GM12878 (cell line): ENCODE results near the gene XDH. TPM values are rescaled to one million over a fixed set of nuclear protein-coding genes. Genes with fewer than 3 reads are reported as not detected.

Experiments
- ATAC-seq: fragments of 200-7000 bp; cut with Tn5 transposase; 3 replicates; pipeline ENCODE4 v1.9.1; 2020; ENCODE audit warnings: mild to moderate bottlenecking, moderate library complexity
- BruUV-seq: library from RNA; stranded (reverse); fragments of 400-500 nt; replicated peaks from 2 replicates; lab custom pipeline; 2021; lab: Mats Ljungman, UMichigan
- CTCF ChIA-PET: fragments of 300-600 bp; sonication (Branson Sonifier 250); formaldehyde crosslinking; extraction: SDS; loops from one replicate; lab custom pipeline; 2021; ENCODE audit warnings: inconsistent platforms; lab: Yijun Ruan, JAX
- POLR2A ChIA-PET: fragments of 350-600 bp; formaldehyde crosslinking; extraction: SDS; loops from one replicate; lab custom pipeline; 2021; ENCODE audit warnings: inconsistent platforms; lab: Charles Lee
- RAD21 ChIA-PET: fragments of 300-600 bp; sonication (Branson Sonifier 250); formaldehyde crosslinking; loops from one replicate; lab custom pipeline; 2023; ENCODE audit warnings: antibody characterized with exemption; ENCODE audit not compliant: unreplicated experiment; lab: Charles Lee
- SMC1A ChIA-PET: fragments of 300-600 bp; sonication (Branson Sonifier 250); formaldehyde crosslinking; loops from one replicate; lab custom pipeline; 2023; ENCODE audit not compliant: unreplicated experiment, uncharacterized antibody; lab: Charles Lee
- DNase-seq: peaks from one replicate; pipeline ENCODE4 v3.0.0-alpha.2; 2011; ENCODE audit warnings: low read depth, low spot score
- FAIRE-seq: peaks from 3 replicates; lab custom pipeline; 2011; peaks lifted over from hg19 to GRCh38; lab: Jason Lieb, UNC
- H2AFZ ChIP-seq: 2 replicates; pipeline ENCODE4 v1.6.0; 2011; ENCODE audit warnings: low read depth, low read length, control low read depth; ENCODE audit not compliant: control insufficient read depth
- H3K27ac ChIP-seq: 2 replicates; pipeline ENCODE4 v1.5.1; 2011; ENCODE audit warnings: control low read depth; ENCODE audit not compliant: control insufficient read depth, insufficient read depth
- H3K27me3 ChIP-seq, 2 experiments: replicated peaks in 1 of 2; 2 replicates each; pipeline versions ENCODE4 v1.6.0 to v1.6.1; 2011; ENCODE audit warnings: low read length in 1 of 2; ENCODE audit not compliant: control insufficient read depth in 2 of 2, insufficient read depth in 2 of 2
- H3K36me3 ChIP-seq, 2 experiments: 2 replicates each; pipeline ENCODE4 v1.5.1; 2011; ENCODE audit warnings: low read length in 1 of 2; ENCODE audit not compliant: control insufficient read depth in 2 of 2, insufficient read depth in 2 of 2
- H3K4me1 ChIP-seq: 2 replicates; pipeline ENCODE4 v1.6.1; 2011; ENCODE audit warnings: mild to moderate bottlenecking, low read length, moderate library complexity, mixed read lengths; ENCODE audit not compliant: control insufficient read depth, insufficient read depth
- H3K4me2 ChIP-seq: 2 replicates; pipeline ENCODE4 v1.6.0; 2011; ENCODE audit warnings: control low read depth; ENCODE audit not compliant: control insufficient read depth, insufficient read depth
- H3K4me3 ChIP-seq: fragments of 200-600 bp; sonication (generic); 2 replicates; pipeline ENCODE4 v1.5.1; 2016
- H3K79me2 ChIP-seq: 2 replicates; pipeline ENCODE4 v1.6.0; 2011; ENCODE audit warnings: low read length; ENCODE audit not compliant: control insufficient read depth, insufficient read depth
- H3K9ac ChIP-seq: 2 replicates; pipeline ENCODE4 v1.8.0; 2011; ENCODE audit warnings: low read length, control low read depth, mixed read lengths; ENCODE audit not compliant: control insufficient read depth, insufficient read depth
- H3K9me3 ChIP-seq: replicated peaks from 3 replicates; pipeline ENCODE4 v1.5.1; 2011; ENCODE audit warnings: mild to moderate bottlenecking, low read length; ENCODE audit not compliant: control insufficient read depth, insufficient read depth
- H4K20me1 ChIP-seq: 2 replicates; pipeline ENCODE4 v1.6.0; 2011; ENCODE audit not compliant: control insufficient read depth, insufficient read depth
- ETV6 ChIP-seq, 2 experiments: fragments of 450-650 bp in 1 of 2; IDR thresholded peaks in 1 of 2; conservative IDR thresholded peaks in 1 of 2; 2 replicates each; pipeline ENCODE4 v1.6.1; 2014; ENCODE audit warnings: antibody characterized with exemption in 1 of 2, borderline replicate concordance in 1 of 2, low read depth in 1 of 2, mild to moderate bottlenecking in 1 of 2, moderate library complexity in 1 of 2
- IKZF2 ChIP-seq, 2 experiments: fragments of 450-650 bp; IDR thresholded peaks; 2 replicates each; pipeline ENCODE4 v1.6.1; 2017; ENCODE audit warnings: mild to moderate bottlenecking in 2 of 2, moderate library complexity in 2 of 2
- MTA3 ChIP-seq: IDR thresholded peaks from 2 replicates; pipeline ENCODE4 v1.6.1; 2012; ENCODE audit warnings: low read length, inconsistent platforms, borderline replicate concordance
- PML ChIP-seq: IDR thresholded peaks from 2 replicates; pipeline ENCODE4 v1.6.1; 2012; ENCODE audit warnings: low read length, inconsistent platforms
- RUNX3 ChIP-seq: IDR thresholded peaks from 2 replicates; pipeline ENCODE4 v1.6.1; 2012; ENCODE audit warnings: low read length, inconsistent platforms
- ZNF274 ChIP-seq: IDR thresholded peaks from one replicate; pipeline ENCODE4 v1.8.0; 2011; ENCODE audit not compliant: insufficient read length, insufficient read depth
- ZNF622 ChIP-seq: fragments of 450-650 bp; IDR thresholded peaks from 2 replicates; pipeline ENCODE4 v1.6.1; 2017; ENCODE audit warnings: mild to moderate bottlenecking, inconsistent platforms
- WGBS: methylation state at CpG from one replicate; pipeline ENCODE4 v1.1.6; 2016; ENCODE audit warnings: low lambda C conversion rate; ENCODE audit not compliant: insufficient replicate concordance, insufficient coverage; ENCODE audit errors: missing lambda C conversion rate; 5-methylcytosine and 5-hydroxymethylcytosine counted together
- in situ Hi-C: fragments of 300-500 bp; cut with MboI; formaldehyde crosslinking; loops from 9 replicates; pipeline ENCODE4 v1.14.3; 2018; ENCODE audit warnings: mixed read lengths
- intact Hi-C: fragments of 100-400 bp; cut with micrococcal nuclease; formaldehyde crosslinking; loops from one replicate; pipeline ENCODE4 v1.14.2; 2022; ENCODE audit not compliant: unreplicated experiment
- polyA plus RNA-seq, 11 experiments: library from polyadenylated mRNA; depleted of rRNA in 4 of 11; unstranded in 6 of 11; stranded (reverse) in 5 of 11; fragments of >200 nt; fragmentation: Nextera tagmentation in 4 of 11; fragmentation: Illumina TruSeq in 1 of 11; extraction: Ambion mirVana in 4 of 11; extraction: Trizol in 1 of 11; gene quantifications; 1 replicate in 1 of 11; 2 replicates in 10 of 11; pipeline versions ENCODE4 v1.2.1 to v1.2.3, GENCODE V29; 2011 to 2016; ENCODE audit warnings: inconsistent platforms in 2 of 11, missing spikeins in 2 of 11, low read depth in 1 of 11
- total RNA-seq, 4 experiments: library from RNA; depleted of rRNA in 3 of 4; stranded (reverse); fragments of >200 nt in 3 of 4; fragmentation: Illumina TruSeq in 1 of 4; extraction: Trizol in 1 of 4; gene quantifications; 2 replicates each; pipeline versions ENCODE4 v1.2.1 to v1.2.3, GENCODE V29; 2013 to 2021

The XDH gene
- total and polyA plus RNA-seq, 10 of the 15 experiments (the other 5 are each of a cell fraction or from before 2014, with no cell fraction given): 0.01 TPM; not detected in 9

DNA sequence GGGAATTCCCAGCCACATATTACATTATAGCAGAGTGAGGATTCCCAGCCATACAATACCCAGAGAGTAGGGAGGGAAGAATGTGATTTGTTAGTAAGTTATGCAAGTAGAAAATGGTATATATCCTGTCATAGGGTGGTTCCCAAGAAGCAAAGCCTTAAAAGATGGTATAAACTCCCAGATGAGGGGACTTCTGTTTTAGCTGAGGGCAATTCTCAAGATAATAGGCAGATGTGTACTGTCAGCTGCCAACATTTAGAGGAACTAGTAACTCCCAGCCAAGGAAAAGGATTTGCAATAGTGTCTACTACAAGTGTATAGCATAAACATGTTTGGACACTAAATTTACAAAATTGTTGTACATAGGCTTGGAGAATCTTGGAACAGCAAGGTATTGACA is 86.5 kb downstream of the XDH start:
- Histone ChIP-seq H4K20me1 (no peaks in the 10 kb centered on the region), H3K27me3 (no peaks in the 10 kb centered on the region), H3K9me3 (no peaks in the 10 kb centered on the region), H3K27ac (no peak overlapping the region), H3K4me2 (no peak overlapping the region), H2AFZ (no peak overlapping the region), H3K9ac (no peak overlapping the region), H3K36me3 (no peaks in the 10 kb centered on the region), H3K79me2 (no peaks in the 10 kb centered on the region), H3K4me3 (no peak overlapping the region), H3K4me1 (no peaks in the 10 kb centered on the region)
- in situ Hi-C loops (no loop called here), intact Hi-C loops (no loop called here)
- no peak for FAIRE-seq
- BruUV-seq: no TSS peak
- RAD21 ChIA-PET: no interaction called here
- no peak for DNase-seq
- CTCF ChIA-PET: interaction anchor here (1.6 to 11.4 kb wide), 3 partner anchors 94 to 615 kb away, joined by 4 to 138 read pairs (median 11); partner anchors contain the start of gene EHD3
- ATAC-seq: no peak
- SMC1A ChIA-PET: interaction anchor here (0.8 to 1.1 kb wide), 2 partner anchors 107 to 158 kb away, joined by 3 to 7 read pairs; no protein-coding TSS in a partner anchor
- POLR2A ChIA-PET: no interaction called here
- TF ChIP-seq PML (no peak), IKZF2 (IDR thresholded peaks at IDR 0.05) (no peak)

DNA sequence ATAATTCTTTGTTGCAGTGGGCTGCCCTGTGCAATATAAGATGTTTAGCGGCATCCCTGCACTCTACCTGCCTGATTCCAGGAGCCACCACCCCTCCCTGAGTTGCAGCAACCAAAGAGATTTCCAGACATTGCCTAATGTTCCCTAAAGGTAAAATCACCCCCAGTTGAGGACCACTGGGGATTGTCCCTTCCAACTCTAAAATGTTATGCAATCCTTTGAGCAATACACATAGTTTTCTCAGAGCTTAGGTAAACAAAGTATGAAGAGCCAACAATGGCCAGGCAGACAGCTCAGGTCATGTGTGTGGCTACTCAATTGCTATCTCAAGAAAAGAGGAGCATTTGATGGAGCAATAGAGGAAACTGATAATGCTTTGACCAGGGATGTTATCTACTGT is 87.0 kb downstream of the XDH start:
- Histone ChIP-seq H3K9ac (no peak overlapping the region), H2AFZ (no peak overlapping the region), H4K20me1 (no peaks in the 10 kb centered on the region), H3K36me3 (no peaks in the 10 kb centered on the region), H3K27ac (no peak overlapping the region), H3K27me3 (no peaks in the 10 kb centered on the region), H3K4me3 (no peak overlapping the region), H3K4me2 (no peak overlapping the region), H3K79me2 (no peaks in the 10 kb centered on the region), H3K9me3 (no peaks in the 10 kb centered on the region), H3K4me1 (no peaks in the 10 kb centered on the region)
- ATAC-seq: no peak
- SMC1A ChIA-PET: interaction anchor here (0.8 to 1.9 kb wide), 3 partner anchors 107 to 616 kb away, joined by 3 to 7 read pairs (median 6); no protein-coding TSS in a partner anchor
- POLR2A ChIA-PET: no interaction called here
- RAD21 ChIA-PET: interaction anchor here (2.1 kb wide), 1 partner anchor 157 kb away, joined by 5 read pairs; no protein-coding TSS in a partner anchor
- no peak for DNase-seq
- CTCF ChIA-PET: interaction anchor here (1.6 to 11.4 kb wide), 3 partner anchors 93 to 614 kb away, joined by 4 to 138 read pairs (median 11); partner anchors contain the start of gene EHD3
- intact Hi-C loops: no loop called here
- FAIRE-seq: no peak
- WGBS: 60% methylated on average over 1 of the region's 1 CpG
- no TSS peak for BruUV-seq
- in situ Hi-C loops: no loop called here
- TF ChIP-seq MTA3 (no peak), ZNF622 (no peak), IKZF2 (IDR thresholded peaks at IDR 0.05) (no peak), ZNF274 (no peak), ETV6 (conservative IDR thresholded peaks at IDR 0.05 in 1 of 2, IDR thresholded peaks at IDR 0.05 in 1 of 2; ENCODE audit: borderline replicate concordance in 1 of 2, low read depth in 1 of 2) (no peak), RUNX3 (no peak)
